Measurements from ENCODE around the gene DHDH. TPM values are rescaled to one million over a fixed set of nuclear protein-coding genes. Genes with fewer than 3 reads are reported as not detected.

DHDH gene
- polyA plus RNA-seq, 3 donors: 0.38 TPM; not detected in 2

DNA sequence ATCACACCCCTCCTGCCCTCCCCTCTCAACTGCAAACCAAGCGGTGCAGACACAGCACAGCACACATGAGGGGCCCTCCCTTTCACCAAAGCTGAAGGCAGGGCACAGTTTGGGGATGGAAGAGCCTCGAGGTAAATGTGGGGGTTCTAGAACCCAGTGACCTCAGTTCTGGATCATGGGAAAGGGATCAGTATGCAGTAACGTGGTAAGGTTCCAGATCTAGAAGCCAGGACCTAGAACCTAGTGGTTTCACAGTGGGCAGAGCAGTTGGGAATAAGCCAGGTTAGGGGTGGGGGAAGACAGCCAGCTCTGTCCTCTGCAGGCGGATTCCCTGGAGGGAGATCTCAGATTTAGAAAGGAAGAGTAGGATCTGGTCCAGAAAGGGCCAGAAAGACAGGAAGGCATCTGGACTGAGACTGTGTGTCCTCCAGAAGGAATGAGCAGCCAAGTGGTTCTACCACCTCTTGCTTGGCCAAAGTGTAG lies 34.7 kb downstream of the DHDH start:
- Histone ChIP-seq H3K36me3 (replicated peaks in 1 of 2; ENCODE audit: control insufficient read depth in 1 of 2, insufficient read depth in 2 of 2, low read length in 2 of 2) (peaks cover 25 to 50% of the 10 kb centered on the region in 2 donors), H3K4me2 (replicated peaks; ENCODE audit: extremely low read depth, low read length, poor library complexity, severe bottlenecking) (peak overlapping the region; percentile 96)
- intact Hi-C loops (cut with micrococcal nuclease): loop anchor here (5.0 to 10.0 kb wide), 2 partner anchors 331 to 333 kb away; partner anchors contain the start of gene DBP (in 2 of the 2)

DNA sequence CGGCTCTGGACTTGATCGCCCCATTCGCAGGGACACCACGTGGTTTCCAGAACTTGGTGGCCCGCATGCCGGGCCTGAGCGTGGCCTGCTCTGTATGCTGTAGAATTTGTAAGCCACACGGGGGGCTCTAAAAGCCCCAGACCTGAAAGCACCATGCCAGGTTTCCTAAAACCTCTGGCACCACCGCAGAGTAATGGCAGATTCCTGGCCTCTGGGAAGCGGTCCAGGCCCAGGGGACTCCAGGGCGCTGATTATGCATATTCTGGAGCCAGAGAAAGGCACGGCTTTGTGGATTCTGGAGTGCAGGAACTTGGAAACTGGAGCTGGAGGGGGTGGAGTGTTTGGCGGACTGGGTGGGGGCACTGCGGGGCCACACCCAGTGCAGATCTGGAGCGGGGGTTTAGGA lies 35.3 kb downstream of the DHDH start:
- Histone ChIP-seq H2AFZ (ENCODE audit: insufficient read depth, low read depth, low read length, poor library complexity, severe bottlenecking) (no peak overlapping the region), H3K9me3 (replicated peaks in 1 of 2; ENCODE audit: control insufficient read depth in 1 of 2, insufficient read depth in 1 of 2, low read length in 2 of 2) (no peaks in the 10 kb centered on the region), H3K79me2 (ENCODE audit: insufficient read depth, low read length) (peaks cover 37% of the 10 kb centered on the region), H3K27me3 (ENCODE audit: control insufficient read depth in 2 of 2, insufficient read depth in 2 of 2, low read length in 2 of 2) (no peaks in the 10 kb centered on the region), H3K9ac (ENCODE audit: insufficient read depth, low read length, poor library complexity, severe bottlenecking) (no peak overlapping the region), H3K27ac (ENCODE audit: low read depth in 1 of 2, low read length in 2 of 2) (peak overlapping the region; percentile 79 to 90), H3K4me2 (replicated peaks; ENCODE audit: extremely low read depth, low read length, poor library complexity, severe bottlenecking) (no peak overlapping the region), H4K20me1 (ENCODE audit: insufficient read depth, low read length) (peaks cover 34% of the 10 kb centered on the region), H3K4me3 (replicated peaks in 1 of 3; ENCODE audit: low read depth in 2 of 3, low read length in 3 of 3) (peak overlapping the region in 1 of 3 experiments; percentile 99), H3K36me3 (replicated peaks in 1 of 2; ENCODE audit: control insufficient read depth in 1 of 2, insufficient read depth in 2 of 2, low read length in 2 of 2) (peaks cover 31 to 56% of the 10 kb centered on the region in 2 donors), H3K4me1 (ENCODE audit: control insufficient read depth in 1 of 2, insufficient read depth in 2 of 2, low read length in 2 of 2) (peaks cover 46 to 55% of the 10 kb centered on the region in 2 donors)
- no peak for DNase-seq
- Mint-ChIP-seq H3K4me1 (peaks cover 47% of the 10 kb centered on the region), H3K4me3 (no peak overlapping the region), H3K27ac (peak overlapping the region in 5 of 7 donors; percentile 95 to 99 (median 97)), H3K27me3 (ENCODE audit: low read depth in 3 of 3) (peaks cover 0 to 14% (median 0%) of the 10 kb centered on the region in 3 donors), H3K36me3 (peaks cover 37 to 59% of the 10 kb centered on the region in 2 donors), H3K9me3 (peaks cover 0 to 10% (median 0%) of the 10 kb centered on the region in 7 donors)
- 98% methylated on average over 12 of the region's 15 CpGs for WGBS (ENCODE audit: insufficient coverage)
- no peak for TF ChIP-seq CTCF (IDR thresholded peaks at IDR 0.05)
- intact Hi-C loops (cut with micrococcal nuclease): loop anchor here (5.0 to 10.0 kb wide), 2 partner anchors 332 to 334 kb away; partner anchors contain the start of gene DBP (in 2 of the 2)

More for the DNA sequence above, 34.7 kb downstream of the DHDH start:
- peaks cover 0 to 14% (median 0%) of the 10 kb centered on the region in 3 donors for H3K27me3 Mint-ChIP-seq (ENCODE audit: low read depth in 3 of 3)
- no peak overlapping the region for H2AFZ ChIP-seq (ENCODE audit: insufficient read depth, low read depth, low read length, poor library complexity, severe bottlenecking)
- H3K9me3 Mint-ChIP-seq: peaks cover 0 to 10% (median 0%) of the 10 kb centered on the region in 7 donors
- peak overlapping the region; percentile 99 to 100 for H3K4me3 Mint-ChIP-seq
- TF ChIP-seq CTCF (IDR thresholded peaks at IDR 0.05): no peak
- H3K27me3 ChIP-seq (ENCODE audit: control insufficient read depth in 2 of 2, insufficient read depth in 2 of 2, low read length in 2 of 2): no peaks in the 10 kb centered on the region
- peak overlapping the region; percentile 34 for H3K9ac ChIP-seq (ENCODE audit: insufficient read depth, low read length, poor library complexity, severe bottlenecking)
- H3K4me1 Mint-ChIP-seq: peaks cover 52% of the 10 kb centered on the region
- 70% methylated on average over 3 of the region's 4 CpGs for WGBS (ENCODE audit: insufficient coverage)
- peaks cover 34% of the 10 kb centered on the region for H4K20me1 ChIP-seq (ENCODE audit: insufficient read depth, low read length)
- peak overlapping the region in 2 of 3 experiments; percentile 8 to 99 for H3K4me3 ChIP-seq (replicated peaks in 1 of 3; ENCODE audit: low read depth in 2 of 3, low read length in 3 of 3)
- no peak for DNase-seq
- H3K4me1 ChIP-seq (ENCODE audit: control insufficient read depth in 1 of 2, insufficient read depth in 2 of 2, low read length in 2 of 2): peaks cover 52 to 61% of the 10 kb centered on the region in 2 donors
- peak overlapping the region; percentile 95 to 99 (median 97) for H3K27ac Mint-ChIP-seq
- peaks cover 35 to 55% of the 10 kb centered on the region in 2 donors for H3K36me3 Mint-ChIP-seq
- H3K79me2 ChIP-seq (ENCODE audit: insufficient read depth, low read length): peaks cover 43% of the 10 kb centered on the region
- H3K27ac ChIP-seq (ENCODE audit: low read depth in 1 of 2, low read length in 2 of 2): peak overlapping the region; percentile 79 to 90
- H3K9me3 ChIP-seq (replicated peaks in 1 of 2; ENCODE audit: control insufficient read depth in 1 of 2, insufficient read depth in 1 of 2, low read length in 2 of 2): no peaks in the 10 kb centered on the region

All from CD14-positive monocyte (primary cell).